Mucosa of rectum (tissue), 2 donors: ENCODE data around the gene LDHA.

Source experiments
- H3K27ac ChIP-seq, 2 donors: one replicate each; pipeline ENCODE4 v1.7.0; 2013; ENCODE audit warnings: inconsistent platforms in 2 of 2, low read depth in 2 of 2, low read length in 2 of 2
- H3K27me3 ChIP-seq, 2 donors: one replicate each; pipeline ENCODE4 v1.7.0; 2013; ENCODE audit warnings: low read length in 2 of 2; ENCODE audit not compliant: control insufficient read depth in 2 of 2, insufficient read depth in 2 of 2
- H3K36me3 ChIP-seq, 2 donors: one replicate each; pipeline ENCODE4 v1.7.0; 2013; ENCODE audit warnings: low read length in 2 of 2; ENCODE audit not compliant: control insufficient read depth in 2 of 2, insufficient read depth in 2 of 2
- H3K4me1 ChIP-seq, 2 donors: one replicate each; pipeline ENCODE4 v1.7.0; 2013; ENCODE audit warnings: low read length in 2 of 2, mild to moderate bottlenecking in 1 of 2; ENCODE audit not compliant: control insufficient read depth in 2 of 2, insufficient read depth in 2 of 2
- H3K4me3 ChIP-seq, 2 donors: one replicate each; pipeline ENCODE4 v1.7.0; 2013; ENCODE audit warnings: low read length in 2 of 2
- H3K9ac ChIP-seq, 2 donors: one replicate each; pipeline ENCODE4 v1.7.0; 2013; ENCODE audit warnings: low read length in 2 of 2, low read depth in 1 of 2, mild to moderate bottlenecking in 1 of 2
- H3K9me3 ChIP-seq, 2 donors: one replicate each; pipeline ENCODE4 v1.7.0; 2013; ENCODE audit warnings: low read length in 2 of 2; ENCODE audit not compliant: control insufficient read depth in 2 of 2
- donor health status: healthy.
- donor health status: Normal muscosa, but diverticular disease.

Gene LDHA

DNA sequence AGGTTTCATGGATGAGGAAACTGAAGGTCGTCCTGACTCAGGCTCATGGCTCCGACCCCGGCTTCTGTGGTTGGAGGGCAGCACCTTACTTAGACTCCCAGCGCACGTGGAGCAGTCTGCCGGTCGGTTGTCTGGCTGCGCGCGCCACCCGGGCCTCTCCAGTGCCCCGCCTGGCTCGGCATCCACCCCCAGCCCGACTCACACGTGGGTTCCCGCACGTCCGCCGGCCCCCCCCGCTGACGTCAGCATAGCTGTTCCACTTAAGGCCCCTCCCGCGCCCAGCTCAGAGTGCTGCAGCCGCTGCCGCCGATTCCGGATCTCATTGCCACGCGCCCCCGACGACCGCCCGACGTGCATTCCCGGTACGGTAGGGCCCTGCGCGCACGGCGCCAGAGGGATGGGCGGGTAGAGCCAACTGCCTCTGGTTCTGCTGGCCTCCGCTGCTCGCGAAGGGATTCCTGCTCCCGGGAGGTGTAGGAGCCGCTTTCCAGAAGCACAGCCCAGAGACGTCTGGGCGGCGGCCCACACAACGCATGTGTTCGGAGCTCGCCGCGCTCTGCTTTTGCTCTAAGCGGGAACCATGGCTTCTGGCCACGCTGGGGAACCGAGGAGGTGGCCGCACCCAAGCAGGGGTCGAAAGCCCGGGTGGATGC lies at the start of gene LDHA:
Gene LDHA (plus strand): TSS at position 289 of the 653 bp plus-strand sequence. CDS start 2,280 bp downstream, outside the sequence.
- Histone ChIP-seq H3K27ac (peak within 1 kb of the TSS; percentile 98 to 99), H3K36me3 (peaks cover 15 to 17% of the 10 kb centered on the region in 2 donors), H3K4me3 (peak within 1 kb of the TSS; percentile 96 to 99), H3K4me1 (peaks cover 14 to 17% of the 10 kb centered on the region in 2 donors), H3K9ac (peak within 1 kb of the TSS; percentile 98 to 99), H3K9me3 (no peaks in the 10 kb centered on the region), H3K27me3 (no peaks in the 10 kb centered on the region)

DNA sequence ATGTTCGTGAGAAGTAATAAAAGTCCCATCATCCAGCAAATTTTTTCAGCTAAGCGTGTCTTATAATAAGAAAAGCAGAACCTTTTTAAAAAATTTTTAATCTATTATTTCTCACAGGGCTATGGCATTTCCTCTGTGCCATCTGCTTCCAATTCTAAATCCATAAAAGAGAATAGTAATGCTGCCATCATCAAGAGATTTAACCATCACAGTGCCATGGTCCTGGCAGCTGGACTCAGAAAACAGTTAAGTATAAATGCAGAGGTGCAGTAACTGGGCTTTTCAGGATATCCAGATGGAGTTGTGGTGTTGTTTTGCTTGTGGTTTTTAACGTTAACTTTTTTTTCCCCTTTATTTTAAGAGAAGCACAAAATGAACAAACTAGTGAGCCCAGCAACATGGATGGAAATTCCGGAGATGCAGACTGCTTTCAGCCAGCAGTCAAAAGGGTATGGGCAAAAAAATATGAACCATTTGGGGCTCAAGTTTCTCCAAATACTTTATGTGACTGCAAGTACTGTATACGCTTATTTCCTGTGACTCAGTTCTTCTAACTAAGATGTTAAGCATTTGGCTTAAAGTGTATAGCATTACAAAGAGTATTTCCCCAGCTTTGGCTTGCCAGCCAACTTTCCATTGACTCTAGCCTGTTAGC lies 46.8 kb upstream of the LDHA start:
- Histone ChIP-seq H3K27me3 (no peaks in the 10 kb centered on the region), H3K9me3 (no peaks in the 10 kb centered on the region), H3K4me1 (no peaks in the 10 kb centered on the region), H3K9ac (no peak overlapping the region), H3K4me3 (no peak overlapping the region), H3K27ac (no peak overlapping the region), H3K36me3 (peaks cover 45 to 50% of the 10 kb centered on the region in 2 donors)

DNA sequence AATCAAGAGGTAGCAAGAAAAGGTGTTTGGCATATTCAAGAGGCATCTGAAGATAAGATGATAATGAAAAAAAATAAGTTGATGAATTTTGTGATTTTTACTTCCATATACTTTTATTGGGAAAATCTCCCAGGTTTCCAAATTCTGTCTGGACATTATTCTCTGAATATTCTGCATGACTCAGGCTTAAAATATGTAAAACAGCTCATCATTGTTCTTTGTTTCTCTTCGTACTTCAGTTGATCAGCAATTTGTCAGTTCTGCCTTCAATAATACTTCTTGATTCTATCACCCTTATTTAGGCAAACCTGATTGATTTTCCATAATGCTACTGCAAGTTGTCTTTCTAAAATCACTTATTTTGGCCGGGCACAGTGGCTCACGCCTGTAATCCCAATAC lies 41.8 kb upstream of the LDHA start:
- H3K9ac ChIP-seq: no peak overlapping the region
- H3K9me3 ChIP-seq: no peaks in the 10 kb centered on the region
- no peaks in the 10 kb centered on the region for H3K4me1 ChIP-seq
- peaks cover 32 to 50% of the 10 kb centered on the region in 2 donors for H3K36me3 ChIP-seq
- H3K27me3 ChIP-seq: no peaks in the 10 kb centered on the region
- no peak overlapping the region for H3K4me3 ChIP-seq
- H3K27ac ChIP-seq: no peak overlapping the region

- no peaks in the 10 kb centered on the region for H3K9me3 ChIP-seq
- no peak overlapping the region for H3K9ac ChIP-seq
- H3K4me3 ChIP-seq: no peak overlapping the region
- H3K36me3 ChIP-seq: peaks cover 47 to 59% of the 10 kb centered on the region in 2 donors
- H3K4me1 ChIP-seq: no peaks in the 10 kb centered on the region
- H3K27me3 ChIP-seq: no peaks in the 10 kb centered on the region
- H3K27ac ChIP-seq: no peak overlapping the region
These were observed 35.7 kb upstream of the LDHA start for GRCh38 chr11:18358646-18359045.

GRCh38 chr11:18361154-18361553 lies 33.2 kb upstream of the LDHA start:
- Histone ChIP-seq H3K27ac (no peak overlapping the region), H3K4me3 (no peak overlapping the region), H3K27me3 (no peaks in the 10 kb centered on the region), H3K4me1 (no peaks in the 10 kb centered on the region), H3K9ac (no peak overlapping the region), H3K36me3 (peaks cover 53 to 78% of the 10 kb centered on the region in 2 donors), H3K9me3 (no peaks in the 10 kb centered on the region)

GRCh38 chr11:18364495-18365073 lies 29.8 kb upstream of the LDHA start:
- no peaks in the 10 kb centered on the region for H3K4me1 ChIP-seq
- H3K4me3 ChIP-seq: no peak overlapping the region
- no peak overlapping the region for H3K9ac ChIP-seq
- peaks cover 35 to 48% of the 10 kb centered on the region in 2 donors for H3K36me3 ChIP-seq
- no peak overlapping the region for H3K27ac ChIP-seq
- no peaks in the 10 kb centered on the region for H3K27me3 ChIP-seq
- H3K9me3 ChIP-seq: no peaks in the 10 kb centered on the region

DNA sequence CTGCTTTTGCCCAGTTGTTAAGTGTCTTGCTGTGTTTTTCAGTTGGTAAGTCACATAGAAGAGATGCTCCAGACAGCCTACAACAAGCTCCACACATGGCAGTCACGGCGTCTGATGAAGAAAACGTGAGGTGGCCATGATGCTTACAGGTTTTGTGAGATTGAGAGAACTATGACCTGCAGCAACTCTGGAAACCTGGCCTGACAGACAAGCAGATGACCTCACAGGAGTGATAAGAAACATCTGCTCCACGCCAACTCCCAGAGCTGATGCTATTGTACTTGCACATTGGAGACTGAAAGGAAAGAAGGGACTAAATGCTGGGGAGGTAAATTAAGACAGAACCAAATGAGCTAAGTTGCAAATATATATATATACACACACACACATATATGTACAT lies 28.6 kb upstream of the LDHA start:
- no peak overlapping the region for H3K4me3 ChIP-seq
- no peaks in the 10 kb centered on the region for H3K9me3 ChIP-seq
- H3K36me3 ChIP-seq: peaks cover 31 to 42% of the 10 kb centered on the region in 2 donors
- no peak overlapping the region for H3K27ac ChIP-seq
- H3K27me3 ChIP-seq: no peaks in the 10 kb centered on the region
- H3K4me1 ChIP-seq: no peaks in the 10 kb centered on the region
- no peak overlapping the region for H3K9ac ChIP-seq

GRCh38 chr11:18366286-18366685 lies 28.1 kb upstream of the LDHA start:
- Histone ChIP-seq H3K27ac (no peak overlapping the region), H3K27me3 (no peaks in the 10 kb centered on the region), H3K9me3 (no peaks in the 10 kb centered on the region), H3K36me3 (peaks cover 29 to 37% of the 10 kb centered on the region in 2 donors), H3K9ac (no peak overlapping the region), H3K4me1 (no peaks in the 10 kb centered on the region), H3K4me3 (no peak overlapping the region)

DNA sequence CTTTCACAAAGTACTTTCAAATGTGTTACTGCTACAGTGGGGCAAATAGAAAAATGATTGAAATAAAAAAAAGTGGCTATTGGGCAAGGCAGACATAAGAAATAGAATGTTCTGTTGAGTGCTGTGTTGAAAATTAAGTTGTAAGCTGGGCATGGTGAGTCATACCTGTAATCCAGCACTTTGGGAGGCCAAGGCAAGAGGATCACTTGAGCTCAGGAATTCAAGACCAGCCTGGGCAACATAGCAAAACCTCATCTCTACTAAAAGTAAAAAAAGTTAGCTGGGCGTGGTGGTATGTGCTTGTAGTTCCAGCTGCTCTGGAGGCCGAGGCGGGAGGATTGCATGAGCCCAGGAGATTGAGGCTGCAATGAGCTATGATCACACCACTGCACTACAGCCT lies 26.9 kb upstream of the LDHA start:
- H3K4me1 ChIP-seq: no peaks in the 10 kb centered on the region
- no peaks in the 10 kb centered on the region for H3K27me3 ChIP-seq
- H3K9ac ChIP-seq: no peak overlapping the region
- H3K4me3 ChIP-seq: no peak overlapping the region
- no peak overlapping the region for H3K27ac ChIP-seq
- peaks cover 21 to 30% of the 10 kb centered on the region in 2 donors for H3K36me3 ChIP-seq
- H3K9me3 ChIP-seq: no peaks in the 10 kb centered on the region

DNA sequence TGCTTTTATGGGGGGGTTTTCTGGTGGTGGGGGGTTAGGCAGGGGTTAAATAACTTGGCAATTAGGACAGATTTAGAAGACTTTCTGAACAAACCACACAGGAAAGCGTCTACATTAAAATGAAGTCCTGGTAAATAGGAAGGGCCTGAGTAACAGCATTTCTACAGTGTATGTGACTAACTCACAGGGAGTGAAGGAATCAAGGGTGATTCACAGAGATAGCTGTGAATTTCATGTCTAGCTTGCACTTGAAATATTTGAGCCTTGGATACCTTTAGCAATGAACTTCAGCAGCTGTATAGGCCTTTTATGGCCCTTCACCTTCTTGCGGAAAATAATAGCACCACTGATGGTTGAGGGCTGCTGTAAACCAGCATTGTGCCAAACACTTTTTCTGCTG lies 26.1 kb upstream of the LDHA start:
- no peaks in the 10 kb centered on the region for H3K27me3 ChIP-seq
- H3K36me3 ChIP-seq: peaks cover 17 to 26% of the 10 kb centered on the region in 2 donors
- no peak overlapping the region for H3K9ac ChIP-seq
- H3K9me3 ChIP-seq: no peaks in the 10 kb centered on the region
- no peaks in the 10 kb centered on the region for H3K4me1 ChIP-seq
- no peak overlapping the region for H3K27ac ChIP-seq
- H3K4me3 ChIP-seq: no peak overlapping the region
